SU-DHL-6 (cell line): ENCODE measurements around the gene SZRD1.

Experiments used
- EZH2phosphoT487 ChIP-seq: fragments of 200-600 bp; sonication (generic), shearing (Covaris generic); conservative IDR thresholded peaks from 2 replicates; pipeline ENCODE4 v1.6.1; 2018; ENCODE audit warnings: mild to moderate bottlenecking, antibody characterized with exemption, low read length, moderate library complexity, mixed read lengths
- TF ChIP-seq, protein P1 (sequence below): fragments of 200-600 bp; sonication (generic); IDR thresholded peaks from one replicate; pipeline ENCODE4 v1.5.1; 2017; ENCODE audit warnings: antibody characterized with exemption, mild to moderate bottlenecking, low read length, moderate library complexity; ENCODE audit not compliant: insufficient read depth, poor library complexity, severe bottlenecking

DNA sequence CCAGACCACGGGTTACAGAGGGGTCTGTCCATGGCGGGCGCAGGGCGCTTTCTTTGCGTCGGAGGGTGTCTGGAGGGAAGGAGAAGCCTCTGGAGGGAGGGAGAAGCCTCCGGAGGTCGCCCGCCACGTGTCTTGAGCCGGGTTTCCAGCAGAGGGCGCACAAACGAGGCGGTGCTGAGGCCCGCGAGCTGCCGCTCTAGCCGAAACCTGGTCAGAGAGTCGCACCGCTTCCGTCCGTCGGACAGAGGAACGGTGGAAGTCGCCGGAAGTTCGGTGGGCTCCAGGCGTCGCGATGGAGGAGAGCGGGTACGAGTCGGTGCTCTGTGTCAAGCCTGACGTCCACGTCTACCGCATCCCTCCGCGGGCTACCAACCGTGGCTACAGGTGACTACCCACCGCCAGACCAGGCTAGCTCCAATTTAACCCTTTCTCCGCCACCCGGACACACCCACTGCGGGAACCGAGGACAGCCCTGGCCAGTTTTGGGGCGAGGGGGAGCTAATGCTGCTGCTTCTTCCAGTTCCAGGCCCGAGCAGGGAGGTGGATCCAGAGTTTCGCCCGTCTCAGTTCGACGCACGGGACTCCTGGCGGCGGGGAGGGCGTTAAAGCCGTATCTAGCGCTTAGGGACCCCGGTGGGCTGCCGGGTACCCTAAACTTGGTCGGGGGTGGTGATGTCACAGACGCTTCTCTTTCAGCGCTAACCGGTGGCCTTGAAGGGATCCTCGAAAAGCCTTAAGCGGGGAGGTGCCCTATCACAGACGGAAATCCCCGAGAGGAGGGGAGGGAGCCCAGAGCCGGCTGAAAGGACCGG, 73.6 kb downstream of the SZRD1 start, which contains the start of gene NECAP2:
- TF ChIP-seq, protein P1, sequence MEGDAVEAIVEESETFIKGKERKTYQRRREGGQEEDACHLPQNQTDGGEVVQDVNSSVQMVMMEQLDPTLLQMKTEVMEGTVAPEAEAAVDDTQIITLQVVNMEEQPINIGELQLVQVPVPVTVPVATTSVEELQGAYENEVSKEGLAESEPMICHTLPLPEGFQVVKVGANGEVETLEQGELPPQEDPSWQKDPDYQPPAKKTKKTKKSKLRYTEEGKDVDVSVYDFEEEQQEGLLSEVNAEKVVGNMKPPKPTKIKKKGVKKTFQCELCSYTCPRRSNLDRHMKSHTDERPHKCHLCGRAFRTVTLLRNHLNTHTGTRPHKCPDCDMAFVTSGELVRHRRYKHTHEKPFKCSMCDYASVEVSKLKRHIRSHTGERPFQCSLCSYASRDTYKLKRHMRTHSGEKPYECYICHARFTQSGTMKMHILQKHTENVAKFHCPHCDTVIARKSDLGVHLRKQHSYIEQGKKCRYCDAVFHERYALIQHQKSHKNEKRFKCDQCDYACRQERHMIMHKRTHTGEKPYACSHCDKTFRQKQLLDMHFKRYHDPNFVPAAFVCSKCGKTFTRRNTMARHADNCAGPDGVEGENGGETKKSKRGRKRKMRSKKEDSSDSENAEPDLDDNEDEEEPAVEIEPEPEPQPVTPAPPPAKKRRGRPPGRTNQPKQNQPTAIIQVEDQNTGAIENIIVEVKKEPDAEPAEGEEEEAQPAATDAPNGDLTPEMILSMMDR = peak; percentile 55
- TF ChIP-seq EZH2phosphoT487 = no peak
